ENCODE results near the gene VEZF1.
"Not testable (repeated sequence)": the region's sequence is repeated elsewhere in the genome, so short reads cannot be mapped to it uniquely, and the experiment has no call there.

Gene VEZF1

DNA sequence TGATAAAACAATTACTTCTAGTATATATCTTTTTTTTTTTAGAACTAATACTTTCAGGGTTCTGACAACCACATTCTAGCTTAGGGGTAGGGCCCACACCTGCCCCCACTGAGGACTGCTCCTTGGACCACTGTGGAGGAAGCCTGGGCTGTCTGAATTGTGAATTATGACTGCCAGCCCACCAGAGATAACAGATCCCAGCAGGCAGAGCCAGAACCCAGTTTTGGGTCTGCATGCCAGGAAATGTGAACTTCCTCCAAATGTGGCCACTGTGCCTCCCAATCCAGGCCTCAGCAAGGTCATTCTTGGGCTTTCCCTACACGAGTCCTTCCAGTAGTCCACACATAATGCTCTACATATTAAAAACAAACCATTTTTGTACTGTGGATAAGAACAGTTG is 15.9 kb downstream of the VEZF1 start:
- no peak for DNase-seq

GRCh38 chr17:57971572-57971971 is 16.5 kb downstream of the VEZF1 start:
- no peak for DNase-seq

- DNase-seq, result no peak
These were observed 17.3 kb downstream of the VEZF1 start for GRCh38 chr17:57970710-57971109.

- DNase-seq, result no peak
These were observed 19.6 kb downstream of the VEZF1 start for GRCh38 chr17:57968456-57968855.

GRCh38 chr17:57966875-57967274 is 21.2 kb downstream of the VEZF1 start:
- no peak for DNase-seq

DNA sequence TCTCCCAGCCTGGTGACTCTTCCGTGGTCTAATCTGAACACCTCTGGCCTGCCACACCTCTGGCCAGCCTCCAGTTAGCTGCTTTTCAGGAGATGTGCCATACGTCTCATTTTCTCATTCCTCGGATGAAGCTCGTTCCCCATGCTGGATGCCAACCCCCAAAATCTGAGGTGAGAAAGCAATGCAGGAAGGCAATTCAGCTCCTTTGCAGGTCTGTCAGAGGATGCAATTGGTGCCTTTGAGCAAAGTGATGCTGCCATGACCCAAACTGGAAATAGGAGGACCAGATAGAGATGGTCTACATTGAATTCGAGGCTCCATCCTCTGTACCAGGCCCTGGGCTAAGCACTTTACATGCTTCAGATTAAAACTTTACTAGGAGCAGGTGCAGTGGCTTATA is 21.8 kb downstream of the VEZF1 start:
- DNase-seq, result no peak

DNA sequence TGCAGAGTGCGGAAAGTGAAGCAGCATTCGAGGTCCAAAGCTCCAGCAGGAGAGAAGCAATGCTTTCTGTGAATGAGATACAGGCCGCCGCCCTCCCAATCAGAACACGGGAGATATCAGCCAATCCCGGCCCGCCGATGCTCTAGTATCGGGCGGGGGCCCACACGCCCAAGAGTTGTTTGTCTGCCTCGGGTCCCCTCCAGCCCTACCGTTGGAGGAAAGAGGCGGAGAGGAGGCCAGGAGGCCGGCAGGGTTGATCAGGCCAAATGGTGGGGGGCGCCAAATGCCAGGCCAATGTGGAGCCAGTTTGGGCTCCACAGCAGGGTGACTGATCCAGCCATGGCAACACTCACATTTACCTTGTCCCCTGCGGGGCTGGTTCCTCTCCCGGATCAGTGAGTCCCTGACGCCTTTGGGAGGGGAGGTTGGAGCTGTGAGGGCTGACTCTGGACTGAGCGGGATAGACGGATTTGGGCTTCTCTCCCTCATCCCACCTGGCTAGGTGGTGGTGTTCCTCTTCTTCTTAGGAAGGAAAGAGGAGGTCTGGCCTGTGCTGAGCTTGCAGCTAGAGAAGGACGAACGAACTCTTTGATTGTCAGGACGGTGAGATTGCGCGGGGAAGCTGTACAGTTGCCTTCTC is 22.4 kb downstream of the VEZF1 start:
- DNase-seq, result no peak

- no peak for DNase-seq
These were observed 24.9 kb downstream of the VEZF1 start for GRCh38 chr17:57963149-57963511.

GRCh38 chr17:57962279-57963148 is 25.5 kb downstream of the VEZF1 start:
- no peak for DNase-seq

GRCh38 chr17:57959929-57960328 is 28.1 kb downstream of the VEZF1 start:
- no peak for DNase-seq

- not testable (repeated sequence) for DNase-seq
These were observed 29.7 kb downstream of the VEZF1 start for GRCh38 chr17:57958391-57958790.

DNA sequence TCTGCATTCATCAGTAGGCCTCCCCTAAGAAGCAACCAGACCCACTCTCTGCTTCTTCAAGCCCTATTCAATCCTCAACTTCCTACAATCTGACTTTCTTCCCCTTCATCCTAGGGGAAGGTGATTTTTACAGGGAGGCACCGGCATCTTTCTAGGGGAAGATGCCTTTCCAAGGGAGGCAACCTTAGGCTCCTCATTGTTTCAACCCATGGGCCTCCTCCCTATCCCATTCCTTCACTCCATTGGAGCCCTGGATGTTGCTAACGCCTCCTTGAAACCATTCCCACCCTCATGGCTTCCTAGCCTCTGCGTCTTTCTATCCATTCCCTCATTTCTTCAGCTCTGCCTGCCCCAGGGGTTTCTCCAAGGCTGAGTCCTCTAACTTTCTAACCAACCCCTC is 30.2 kb downstream of the VEZF1 start:
- no peak for DNase-seq

DNA sequence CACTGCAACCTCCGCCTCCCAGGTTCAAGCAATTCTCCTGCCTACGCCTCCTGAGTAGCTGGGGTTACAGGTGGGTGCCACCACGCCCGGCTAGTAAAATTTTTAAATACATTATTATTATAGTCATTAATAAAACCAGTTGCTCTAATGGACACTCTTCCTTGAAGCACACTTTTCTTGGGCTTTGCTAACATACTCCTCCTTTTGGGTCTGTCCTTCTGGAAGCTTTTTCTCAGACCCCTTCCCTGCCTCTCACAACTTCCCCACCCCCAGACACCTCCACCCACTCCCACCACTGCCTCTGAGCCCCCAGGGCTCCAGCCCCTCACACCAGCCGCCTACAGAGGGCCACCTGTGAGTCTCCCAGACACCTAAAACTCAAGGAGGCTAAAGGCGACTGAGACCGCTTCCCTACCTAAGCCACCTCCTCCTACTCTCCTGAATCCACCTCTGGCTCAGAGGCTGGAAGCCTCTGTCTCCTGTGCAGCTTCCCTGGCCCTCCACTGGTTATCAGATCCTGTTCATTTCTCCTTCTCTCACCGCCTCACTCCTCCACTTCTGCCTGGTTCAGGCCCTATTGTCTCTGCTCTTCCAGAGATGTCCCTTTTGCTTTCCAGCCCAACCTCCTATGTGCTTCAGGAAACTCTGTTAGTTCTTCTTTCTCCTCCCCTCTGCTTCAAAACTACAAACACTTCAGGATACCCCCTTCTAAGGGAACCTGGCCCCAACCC is 30.8 kb downstream of the VEZF1 start:
- DNase-seq, result no peak

- DNase-seq, result no peak
These were observed 31.5 kb downstream of the VEZF1 start for GRCh38 chr17:57956291-57957119.

DNA sequence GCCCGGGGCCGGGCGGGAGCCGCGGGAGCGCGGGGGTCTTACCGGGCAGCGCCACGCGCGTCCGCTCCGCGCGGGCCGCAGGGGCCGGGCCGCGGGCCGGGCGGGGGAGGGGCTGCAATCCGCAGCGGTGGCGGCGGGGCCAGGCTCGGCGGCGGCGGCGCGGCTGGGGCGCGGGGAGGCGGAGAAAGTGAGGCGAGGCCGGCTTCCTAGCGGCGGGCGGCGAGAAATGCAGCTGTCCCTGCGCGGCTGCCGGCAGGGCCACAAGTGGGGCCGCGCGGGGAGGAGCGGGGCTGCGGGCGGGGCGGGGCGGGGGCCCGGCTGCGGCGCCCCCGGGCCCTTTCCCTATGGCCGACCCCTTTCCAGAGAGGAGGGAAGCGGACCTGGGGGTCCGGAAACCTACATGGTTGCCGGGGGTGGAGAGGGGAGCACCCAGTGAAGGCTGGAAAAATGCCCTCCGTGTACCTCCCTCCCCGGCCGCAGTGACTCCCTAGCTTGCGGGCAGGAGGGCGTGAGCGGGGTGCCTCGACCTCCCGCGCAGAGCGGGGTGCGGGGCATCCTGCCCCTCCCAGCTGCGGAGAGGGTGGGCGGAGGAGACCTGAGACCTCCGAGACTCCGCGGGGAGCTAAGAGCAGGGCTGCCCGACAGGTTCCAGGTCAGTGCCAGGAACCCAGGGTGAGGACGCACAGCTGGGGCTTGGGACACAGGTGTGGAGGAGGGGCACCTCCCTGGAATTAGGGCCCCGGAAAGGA is 32.7 kb downstream of the VEZF1 start, which contains the start of gene CUEDC1:
TSS of gene CUEDC1 (minus strand) at position 230 of the 749 bp plus-strand sequence. CDS start 69,848 bp downstream, outside the sequence.
- peak in 1 of 2 donors; percentile 53 for DNase-seq

- DNase-seq, result no peak
These were observed 33.5 kb downstream of the VEZF1 start for GRCh38 chr17:57954397-57955182.

DNA sequence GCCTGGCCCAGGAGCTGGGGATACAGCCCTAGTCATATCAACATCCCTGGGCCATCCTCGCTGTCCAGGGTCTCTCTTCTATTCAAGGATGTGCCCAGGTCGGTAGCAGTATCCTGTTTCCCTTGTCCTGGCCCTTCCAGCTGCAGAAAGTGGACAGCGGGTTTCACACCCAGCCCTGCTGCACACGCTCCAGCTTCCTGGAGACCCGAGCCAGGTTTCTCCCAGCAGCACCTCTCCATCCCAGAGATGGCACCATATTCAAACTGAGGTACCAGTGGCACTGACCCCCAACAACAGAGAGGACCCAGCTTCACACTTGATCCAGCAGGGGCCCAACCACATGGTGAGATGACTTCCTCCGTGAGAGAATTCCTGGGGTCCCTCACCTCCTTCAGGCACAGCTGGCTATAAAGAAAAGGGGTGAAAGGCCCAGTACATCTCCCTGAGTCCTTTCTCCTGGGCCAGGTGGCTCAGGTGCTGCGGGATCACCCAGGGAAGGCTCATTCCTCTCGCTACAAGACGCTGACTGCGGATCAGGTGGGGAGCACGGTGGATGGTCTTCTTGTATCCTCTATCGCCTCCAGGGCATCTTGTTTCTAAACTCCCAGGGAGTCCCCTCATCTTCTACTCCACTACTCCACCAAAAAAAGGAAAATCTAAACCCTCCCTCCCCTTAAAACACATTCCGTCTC is 34.2 kb downstream of the VEZF1 start:
- DNase-seq, result no peak

GRCh38 chr17:57953219-57953618 is 34.8 kb downstream of the VEZF1 start:
- DNase-seq, result no peak

DNA sequence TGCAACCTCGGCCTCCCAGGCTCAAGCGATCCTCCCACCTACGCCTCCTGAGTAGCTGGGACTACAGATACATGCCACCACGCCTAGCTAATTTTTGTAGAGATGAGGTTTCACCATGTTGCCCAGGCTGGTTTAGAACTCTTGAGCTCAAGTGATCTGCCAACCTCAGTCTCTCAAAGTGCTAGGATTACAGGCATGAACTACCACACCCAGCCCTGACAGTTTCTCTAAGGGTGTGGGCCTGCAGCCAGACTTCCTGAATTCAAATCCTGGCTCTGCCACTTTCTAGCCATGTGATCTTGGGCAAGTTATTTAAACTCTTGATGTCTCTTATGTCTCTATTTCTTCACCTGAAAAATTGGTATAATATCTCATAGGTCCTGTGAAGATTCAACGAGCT is 38.4 kb downstream of the VEZF1 start:
- DNase-seq, result no peak
